GM21786 (cell line): ENCODE measurements around the gene PFDN5.
"Not testable (repeated sequence)": the region's sequence is repeated elsewhere in the genome, so short reads cannot be mapped to it uniquely, and the experiment has no call there.

ENCODE experiments used
- ATAC-seq: cut with Tn5 transposase; IDR thresholded peaks from one replicate; pipeline ENCODE4 v1.9.1; 2021; ENCODE audit not compliant: unreplicated experiment

Gene PFDN5

DNA sequence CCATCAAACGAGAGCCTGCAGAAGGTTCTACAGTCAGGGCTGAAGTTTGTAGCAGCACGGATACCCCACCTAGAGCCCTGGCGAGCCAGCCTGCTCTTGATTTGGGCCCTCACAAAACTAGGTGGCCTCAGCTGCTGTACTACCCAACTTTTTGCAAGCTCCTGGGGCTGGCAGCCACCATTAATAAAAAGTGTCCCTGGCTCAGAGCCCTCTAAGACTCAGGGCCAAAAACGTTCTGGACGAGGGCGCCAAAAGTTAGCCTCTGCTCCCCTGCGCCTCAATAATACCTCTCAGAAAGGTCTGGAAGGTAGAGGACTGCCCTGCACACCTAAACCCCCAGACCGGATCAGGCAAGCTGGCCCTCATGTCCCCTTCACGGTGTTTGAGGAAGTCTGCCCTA is 8.9 kb upstream of the PFDN5 start:
- ATAC-seq, result no peak

DNA sequence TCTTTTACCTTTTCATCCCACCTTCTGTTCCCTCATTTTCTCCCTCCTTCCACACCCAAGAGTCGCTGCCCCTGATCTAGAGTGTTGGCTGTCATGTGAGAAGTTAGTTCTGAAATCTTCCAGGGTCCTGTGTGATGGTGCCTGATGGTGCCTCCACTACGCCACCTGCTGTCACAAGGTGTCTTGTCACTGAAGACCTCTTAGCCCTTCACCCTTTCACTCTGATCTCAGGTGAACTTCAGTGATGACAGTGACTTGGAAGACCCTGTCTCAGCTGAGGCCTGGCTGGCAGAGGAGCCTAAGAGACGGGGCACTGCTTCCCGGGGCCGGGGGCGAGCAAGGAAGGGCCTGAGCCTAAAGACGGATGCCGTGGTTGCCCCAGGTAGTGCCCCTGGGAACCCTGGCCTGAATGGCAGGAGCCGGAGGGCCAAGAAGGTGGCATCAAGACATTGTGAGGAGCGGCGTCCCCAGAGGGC is 7.6 kb upstream of the PFDN5 start:
- no peak for ATAC-seq

DNA sequence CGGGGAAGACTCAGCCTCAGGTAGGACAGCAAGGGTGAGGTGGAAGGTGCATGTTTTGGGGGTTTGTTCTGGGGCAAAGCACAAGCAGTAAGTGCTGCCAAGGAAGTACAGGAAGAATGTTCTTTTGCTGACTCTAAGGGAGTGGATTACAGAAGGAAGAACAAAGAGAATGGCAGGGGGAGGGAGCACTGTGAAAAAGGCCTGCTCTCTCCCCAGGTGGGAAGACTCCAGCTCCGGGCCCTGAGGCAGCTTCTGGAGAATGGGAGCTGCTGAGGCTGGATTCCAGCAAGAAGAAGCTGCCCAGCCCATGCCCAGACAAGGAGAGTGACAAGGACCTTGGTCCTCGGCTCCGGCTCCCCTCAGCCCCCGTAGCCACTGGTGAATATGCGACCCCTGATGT is 7.0 kb upstream of the PFDN5 start:
- no peak for ATAC-seq

DNA sequence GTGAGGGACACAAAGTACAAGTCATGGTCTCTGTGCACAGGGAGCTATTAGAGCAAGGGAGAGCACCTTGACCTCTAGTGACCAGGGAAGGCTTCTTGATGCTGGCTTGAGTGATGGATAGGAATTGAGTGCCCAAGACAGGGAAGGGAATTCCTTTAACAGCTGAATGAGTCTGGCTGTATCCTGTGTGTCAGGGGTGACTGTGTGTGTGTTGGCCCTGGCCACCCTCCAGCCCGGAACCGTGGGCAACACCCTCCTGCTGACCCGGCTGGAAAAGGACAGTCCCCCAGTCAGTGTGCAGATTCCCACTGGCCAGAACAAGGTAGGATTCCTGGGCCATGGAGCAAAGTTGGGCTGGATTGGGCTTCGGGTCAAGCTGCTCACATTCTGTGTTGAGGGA is 5.5 kb upstream of the PFDN5 start:
- no peak for ATAC-seq

DNA sequence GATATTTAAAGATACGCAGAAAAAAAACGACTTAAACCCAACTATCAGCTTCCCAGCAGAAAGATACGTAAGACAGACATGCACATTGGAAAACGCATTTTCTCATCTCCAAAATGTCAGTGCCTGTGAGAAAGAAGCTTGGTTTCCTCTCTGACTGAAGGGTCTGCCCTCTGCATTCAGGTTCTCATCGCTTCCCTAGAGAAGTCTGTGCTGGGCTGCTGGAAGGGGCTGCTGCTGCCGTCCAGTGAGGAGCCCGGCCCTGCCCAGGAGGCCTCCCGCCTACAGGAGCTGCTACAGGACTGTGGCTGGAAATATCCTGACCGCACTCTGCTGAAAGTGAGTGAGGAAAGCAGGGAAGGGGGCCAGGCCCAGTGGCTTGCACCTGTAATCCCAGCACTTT is 4.7 kb upstream of the PFDN5 start:
- ATAC-seq, result no peak

DNA sequence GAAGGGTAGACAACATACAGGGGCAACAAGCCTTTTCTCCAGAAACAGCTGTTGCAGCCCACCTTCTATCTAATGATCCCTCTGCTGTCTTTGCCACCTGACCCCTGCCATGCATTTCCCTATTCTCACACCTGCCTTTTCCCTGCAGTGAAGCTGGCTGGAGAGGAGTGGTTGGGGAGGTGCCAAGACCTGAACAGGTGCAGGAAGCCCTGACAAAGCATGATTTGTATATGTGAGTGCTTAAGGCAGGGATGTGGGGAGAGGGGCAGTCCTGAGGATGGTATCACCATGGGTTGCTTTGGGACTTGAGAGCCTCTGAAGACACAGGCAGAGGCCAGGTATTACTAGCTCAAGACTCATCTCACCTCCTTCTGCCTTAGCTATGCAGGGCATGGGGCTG is 2.9 kb upstream of the PFDN5 start:
- no peak for ATAC-seq

DNA sequence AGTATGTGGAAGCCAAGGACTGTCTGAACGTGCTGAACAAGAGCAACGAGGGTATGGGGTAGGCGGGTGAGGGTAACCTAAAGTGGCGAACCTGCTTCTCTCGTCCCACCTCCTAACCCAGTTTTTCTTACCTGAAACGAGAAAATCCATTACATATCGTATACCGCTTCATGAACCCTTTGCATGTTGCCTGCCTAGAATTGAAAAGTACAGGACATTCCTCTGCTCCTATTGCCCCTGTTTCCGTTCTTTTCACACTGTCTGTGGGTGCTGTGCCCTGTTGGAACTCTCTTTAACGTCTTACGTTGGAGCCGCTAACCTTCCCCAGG is 513 bp downstream of the PFDN5 start:
- no peak for ATAC-seq

DNA sequence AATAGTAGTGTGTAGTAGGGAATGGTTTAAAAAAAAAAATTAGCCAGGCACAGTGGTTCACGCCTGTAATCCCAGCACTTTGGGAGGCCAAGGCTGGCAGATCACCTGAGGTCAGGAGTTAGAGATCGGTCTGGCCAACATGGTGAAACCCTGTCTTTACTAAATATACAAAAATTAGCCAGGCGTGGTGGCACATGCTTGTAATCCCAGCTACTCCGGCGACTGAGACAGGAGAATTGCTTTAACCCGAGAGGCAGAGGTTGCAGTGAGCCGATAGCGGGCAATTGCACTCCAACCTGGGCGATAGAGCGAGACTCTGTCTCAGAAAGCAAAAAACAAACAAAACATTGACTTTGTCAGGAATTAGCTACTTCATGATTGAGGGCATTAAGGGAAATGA is 1.8 kb downstream of the PFDN5 start:
- not testable (repeated sequence) for ATAC-seq

DNA sequence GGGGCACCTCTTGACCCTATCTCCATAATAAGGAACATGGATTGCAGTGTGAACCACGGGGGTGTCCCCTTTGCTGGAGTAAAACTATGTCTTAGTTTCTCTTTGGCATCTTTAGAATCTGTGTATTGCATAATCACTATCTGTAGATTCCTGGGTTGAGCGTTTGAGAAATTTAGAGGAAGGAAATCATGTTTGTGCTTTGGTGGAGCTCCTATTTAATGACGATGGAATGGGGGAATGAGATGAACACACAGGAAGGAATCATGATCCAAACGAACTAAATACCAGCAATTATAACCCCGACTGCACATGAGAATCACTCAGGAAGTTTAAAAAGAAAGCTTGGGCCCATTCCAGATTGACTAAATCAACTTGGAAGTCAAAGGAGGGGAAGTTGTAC is 2.8 kb downstream of the PFDN5 start:
- no peak for ATAC-seq

DNA sequence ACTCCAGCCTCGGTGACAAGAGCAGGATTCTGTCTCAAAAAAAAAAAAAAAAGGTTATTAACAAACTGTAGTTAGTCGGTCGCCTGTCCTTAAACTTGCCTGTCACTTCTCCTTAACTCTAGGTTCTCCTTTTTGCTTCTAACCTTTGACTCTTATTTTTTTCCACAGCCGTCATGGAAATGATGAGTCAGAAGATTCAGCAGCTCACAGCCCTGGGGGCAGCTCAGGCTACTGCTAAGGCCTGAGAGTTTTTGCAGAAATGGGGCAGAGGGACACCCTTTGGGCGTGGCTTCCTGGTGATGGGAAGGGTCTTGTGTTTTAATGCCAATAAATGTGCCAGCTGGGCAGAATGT is 3.7 kb downstream of the PFDN5 start:
- no peak for ATAC-seq

DNA sequence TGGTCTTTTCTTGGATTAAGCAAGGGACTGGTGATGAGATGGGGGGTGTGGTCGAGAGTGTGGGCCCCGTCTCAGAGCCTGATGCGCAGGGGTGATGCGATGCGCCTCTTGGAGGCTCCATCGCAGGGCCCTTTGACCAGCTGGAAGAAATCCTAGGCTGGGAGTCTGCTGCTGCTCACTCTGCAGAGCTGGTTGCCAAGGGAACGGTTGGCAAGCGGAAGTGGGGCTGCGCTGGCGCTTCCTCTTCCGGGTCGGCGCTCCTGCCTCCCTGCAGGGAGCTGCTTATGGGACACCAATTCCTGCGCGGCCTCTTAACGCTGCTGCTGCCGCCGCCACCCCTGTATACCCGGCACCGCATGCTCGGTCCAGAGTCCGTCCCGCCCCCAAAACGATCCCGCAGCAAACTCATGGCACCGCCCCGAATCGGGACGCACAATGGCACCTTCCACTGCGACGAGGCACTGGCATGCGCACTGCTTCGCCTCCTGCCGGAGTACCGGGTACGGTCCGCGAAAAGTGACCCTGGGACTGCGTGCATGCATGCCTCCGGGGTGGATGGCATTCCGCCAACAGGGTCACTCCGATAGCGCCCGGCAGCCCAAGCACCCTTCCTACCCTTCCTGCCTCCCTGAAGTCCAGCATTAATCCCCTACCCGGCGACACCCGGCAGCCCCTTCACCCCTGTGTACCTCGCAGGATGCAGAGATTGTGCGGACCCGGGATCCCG is 4.3 kb downstream of the PFDN5 start, which contains the start of gene MYG1:
TSS of gene MYG1 (plus strand) at position 242 of the 727 bp plus-strand sequence. CDS start at position 285, 43 bp downstream.
- peak; percentile 79 for ATAC-seq

DNA sequence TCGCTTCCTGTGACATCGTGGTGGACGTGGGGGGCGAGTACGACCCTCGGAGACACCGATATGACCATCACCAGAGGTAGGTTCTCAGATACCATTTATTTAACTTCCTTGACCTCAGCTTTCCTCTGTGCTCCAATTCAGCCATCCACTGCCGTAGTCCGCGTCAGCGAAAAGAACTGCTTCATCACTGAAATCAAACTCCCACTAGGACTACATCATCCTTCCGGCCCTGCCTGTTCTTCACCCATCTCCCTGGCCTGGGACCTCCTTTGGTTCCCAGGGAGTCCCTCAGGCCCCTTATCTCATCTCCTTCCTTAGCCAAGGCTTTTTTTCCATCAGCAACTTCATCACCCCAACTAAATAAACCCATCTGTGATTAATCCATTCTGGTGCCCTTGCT is 4.8 kb downstream of the PFDN5 start:
- no peak for ATAC-seq

DNA sequence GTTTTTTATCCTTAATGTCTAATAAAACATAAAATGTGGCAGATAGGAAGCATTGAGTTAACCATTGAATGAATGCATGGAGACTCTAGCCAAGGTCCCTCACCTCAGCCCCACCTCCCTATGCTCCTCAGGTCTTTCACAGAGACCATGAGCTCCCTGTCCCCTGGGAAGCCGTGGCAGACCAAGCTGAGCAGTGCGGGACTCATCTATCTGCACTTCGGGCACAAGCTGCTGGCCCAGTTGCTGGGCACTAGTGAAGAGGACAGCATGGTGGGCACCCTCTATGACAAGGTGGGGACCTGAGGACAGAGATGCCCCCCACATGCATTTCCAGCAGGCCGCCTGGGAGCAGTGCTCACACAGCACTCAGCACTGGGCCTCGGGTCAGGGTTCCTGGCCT is 7.6 kb downstream of the PFDN5 start:
- ATAC-seq, result no peak

DNA sequence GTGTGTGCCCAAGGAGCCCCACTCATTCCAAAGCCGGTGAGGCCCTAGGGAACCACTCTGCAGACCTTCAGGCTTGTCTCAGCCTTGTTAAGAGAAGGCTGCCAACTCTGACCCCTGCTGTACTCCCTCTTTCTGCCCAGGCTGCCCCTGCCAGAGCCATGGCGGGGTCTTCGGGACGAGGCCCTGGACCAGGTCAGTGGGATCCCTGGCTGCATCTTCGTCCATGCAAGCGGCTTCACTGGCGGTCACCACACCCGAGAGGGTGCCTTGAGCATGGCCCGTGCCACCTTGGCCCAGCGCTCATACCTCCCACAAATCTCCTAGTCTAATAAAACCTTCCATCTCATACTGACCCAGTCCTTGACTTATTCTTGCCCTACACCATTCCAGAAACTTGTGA is 11.5 kb downstream of the PFDN5 start:
- no peak for ATAC-seq

DNA sequence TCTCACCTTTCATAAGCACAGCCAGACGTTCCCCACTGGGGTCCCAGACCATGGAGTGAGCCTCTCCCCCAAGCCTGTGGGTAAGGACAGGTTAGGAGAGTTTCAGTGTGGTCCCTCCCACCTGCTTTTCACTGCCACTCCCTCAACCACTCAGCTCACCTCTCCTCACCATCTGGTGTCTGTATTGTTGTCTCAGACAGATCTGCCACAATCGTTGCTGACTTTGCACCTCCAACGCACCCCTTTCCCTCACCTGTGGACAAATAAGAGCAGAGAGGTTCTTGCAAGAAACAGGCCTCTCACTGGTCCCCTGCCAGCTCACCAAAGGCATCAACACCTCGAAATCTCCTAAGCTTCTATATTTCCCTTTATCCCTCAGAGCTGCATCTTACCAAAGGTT is 12.9 kb downstream of the PFDN5 start:
- ATAC-seq, result no peak

DNA sequence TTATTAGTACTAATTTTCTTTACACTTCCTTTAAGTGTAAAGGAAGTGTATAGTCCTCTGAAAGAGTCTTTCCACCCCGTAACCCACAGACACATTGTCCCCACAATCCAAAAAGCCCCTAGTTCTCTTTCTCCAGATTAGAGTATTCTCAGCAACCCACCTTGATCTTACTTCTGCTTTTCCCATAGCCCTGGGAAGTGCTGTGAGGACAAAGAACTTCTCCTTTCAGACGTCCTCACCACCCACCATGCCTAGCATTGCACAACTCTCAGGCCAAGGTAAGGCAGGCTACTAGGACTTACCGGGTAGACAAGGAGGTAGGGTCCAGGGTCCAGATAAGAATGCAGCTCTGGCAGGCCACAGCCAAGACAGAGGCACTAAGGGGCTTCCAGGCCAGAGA is 18.7 kb downstream of the PFDN5 start:
- ATAC-seq, result no peak

DNA sequence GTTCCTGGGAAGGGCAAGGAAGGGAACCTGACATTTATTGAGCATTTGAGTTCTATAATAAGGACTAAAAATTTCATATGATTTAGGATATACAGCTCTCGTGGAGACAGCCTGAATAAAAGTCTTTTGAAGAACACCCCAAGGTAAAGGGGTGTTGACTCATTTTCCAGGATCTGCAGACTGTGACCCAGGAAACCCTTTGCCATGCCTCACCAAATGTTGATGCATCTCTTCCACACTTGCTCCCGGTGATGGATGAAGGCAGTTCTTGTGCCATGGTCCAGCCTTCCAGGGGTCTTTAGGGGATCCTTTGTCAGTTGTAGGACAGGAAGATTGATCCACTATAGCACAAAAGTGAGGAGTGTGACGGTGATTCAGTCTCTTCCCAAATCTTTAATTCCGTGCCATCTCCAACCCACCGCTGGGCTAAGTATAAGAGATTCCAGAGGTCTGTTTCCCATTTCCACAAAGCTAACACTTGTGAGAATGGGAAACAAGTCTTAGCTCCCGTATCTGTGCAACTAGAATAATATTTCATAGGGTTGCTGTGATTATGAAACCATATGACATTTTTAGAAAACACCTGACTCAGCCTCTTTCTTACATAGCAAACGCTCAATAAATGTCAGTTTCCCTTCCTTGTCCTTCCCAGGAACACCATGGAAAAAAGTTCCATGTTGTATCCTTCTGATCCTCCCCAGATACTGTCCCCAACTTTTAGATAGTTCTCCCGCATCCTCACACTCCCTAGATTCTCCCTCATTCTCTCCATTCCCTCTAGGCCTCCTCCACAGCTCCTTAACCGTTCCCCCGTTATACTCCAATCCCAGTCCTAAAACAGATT is 25.2 kb downstream of the PFDN5 start:
- ATAC-seq, result no peak

DNA sequence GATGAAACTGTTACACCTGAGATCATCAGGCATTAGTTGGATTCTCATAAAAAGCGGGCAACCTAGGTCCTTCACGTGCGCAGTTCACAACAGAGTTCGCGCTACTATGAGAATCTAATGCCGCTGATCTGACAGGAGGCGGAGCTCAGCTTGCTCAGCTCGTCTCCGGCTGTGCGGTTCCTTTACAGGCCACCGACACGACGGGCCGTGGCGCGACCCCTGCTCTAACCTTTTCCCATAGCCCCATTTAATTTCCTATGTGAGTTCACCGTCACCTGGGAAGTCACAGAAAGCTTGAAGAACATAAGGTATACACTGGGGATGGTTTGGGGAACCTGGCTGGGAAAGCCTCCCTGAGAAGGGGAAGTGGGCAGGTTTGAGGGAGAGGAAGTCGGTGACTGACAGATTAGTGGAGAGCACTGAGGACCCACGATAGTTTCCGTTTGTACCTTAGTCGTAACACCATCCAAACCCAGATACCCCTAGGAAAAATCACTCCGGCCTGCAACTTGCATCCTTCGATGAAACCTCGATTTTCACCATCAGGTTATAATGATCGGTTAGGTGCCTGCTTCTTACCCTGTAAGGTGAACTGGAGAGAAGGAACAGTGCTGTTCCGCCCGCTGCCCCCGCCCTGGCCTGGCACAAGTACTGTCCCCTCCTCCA is 28.9 kb downstream of the PFDN5 start:
- ATAC-seq, result peak; percentile 28

DNA sequence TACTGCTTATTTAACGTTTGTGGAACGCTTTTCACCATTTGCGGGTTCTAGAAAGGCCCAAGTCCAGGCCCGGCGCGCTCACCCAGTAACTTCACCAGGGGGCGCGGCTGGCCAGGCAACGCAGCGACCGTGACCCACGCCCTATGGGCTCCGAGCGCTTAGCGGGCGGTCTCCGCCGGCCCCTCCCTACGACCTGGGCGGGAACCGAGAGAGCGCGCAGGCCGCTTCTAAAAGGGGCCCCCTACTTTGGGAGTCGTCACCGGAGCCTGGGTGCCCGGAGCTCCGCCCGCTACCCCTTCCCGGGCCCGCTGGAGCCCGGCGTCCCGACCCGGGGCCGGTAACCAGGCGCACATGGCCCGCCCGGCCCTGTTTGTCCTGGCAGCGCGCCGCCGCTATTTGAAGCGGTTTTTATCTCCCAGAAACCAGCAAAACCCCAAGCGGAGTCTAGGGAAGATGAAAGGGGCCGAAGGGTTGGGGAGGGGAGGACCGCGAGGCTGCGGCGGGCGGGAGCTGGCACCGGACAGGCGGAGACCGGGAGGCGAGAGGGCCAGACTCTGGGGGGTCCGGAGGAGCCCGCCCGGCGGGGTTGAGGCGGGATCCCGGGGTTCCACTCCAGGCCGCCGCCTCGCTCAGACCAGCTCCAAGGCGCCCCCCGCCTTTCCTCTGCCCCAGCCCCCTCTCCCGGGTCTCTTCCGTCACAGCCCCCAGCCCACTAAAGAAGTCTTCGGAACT is 29.6 kb downstream of the PFDN5 start:
- peak; percentile 48 for ATAC-seq

DNA sequence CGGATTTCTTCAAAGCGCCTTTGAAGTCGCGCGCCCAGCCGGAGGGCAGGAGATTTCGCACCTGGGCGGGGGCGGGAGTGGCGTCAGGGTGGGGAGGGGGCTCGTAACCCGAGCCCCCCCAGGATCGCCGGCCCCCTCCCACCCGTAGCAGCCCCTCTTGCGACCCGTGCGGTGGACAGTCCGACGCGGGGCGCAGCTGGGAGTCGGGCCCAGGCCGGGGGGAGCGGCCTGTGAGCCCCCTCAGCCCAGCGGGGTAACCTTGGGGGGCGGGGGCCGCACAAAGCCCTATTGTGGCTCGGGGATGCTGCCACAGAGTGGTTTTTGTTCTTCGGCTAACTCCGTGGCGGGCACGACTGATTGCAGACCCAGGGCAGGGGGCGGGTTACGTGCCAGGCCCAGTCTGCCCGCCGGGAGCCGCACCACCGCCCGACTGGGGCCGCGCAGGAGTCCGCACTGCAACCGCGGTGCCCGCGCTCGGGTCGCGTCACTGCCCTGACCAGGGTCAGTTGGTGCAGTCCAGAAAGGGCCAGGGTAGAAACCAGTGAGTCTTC is 30.2 kb downstream of the PFDN5 start:
- ATAC-seq, result no peak
